ENCODE measurements around the gene PDE4B.
A peak's percentile ranks its signal among the peaks of the same experiment; 100 is the strongest.

- peak; percentile 37 for TF ChIP-seq CTCF (IDR thresholded peaks at IDR 0.05; ENCODE audit: low read depth, low read length)
- no peak for TF ChIP-seq EZH2phosphoT487 (IDR thresholded peaks at IDR 0.05; ENCODE audit: low read depth)
These were observed 582.4 kb downstream of the PDE4B start for GRCh38 chr1:66375125-66375524.
